ENCODE data around the gene STAB1. TPM values are rescaled to one million over a fixed set of nuclear protein-coding genes. Genes with fewer than 3 reads are reported as not detected.

STAB1 gene
- total and polyA plus RNA-seq, 2 experiments from 2014 or later, result 3.0 to 4.6 TPM

DNA sequence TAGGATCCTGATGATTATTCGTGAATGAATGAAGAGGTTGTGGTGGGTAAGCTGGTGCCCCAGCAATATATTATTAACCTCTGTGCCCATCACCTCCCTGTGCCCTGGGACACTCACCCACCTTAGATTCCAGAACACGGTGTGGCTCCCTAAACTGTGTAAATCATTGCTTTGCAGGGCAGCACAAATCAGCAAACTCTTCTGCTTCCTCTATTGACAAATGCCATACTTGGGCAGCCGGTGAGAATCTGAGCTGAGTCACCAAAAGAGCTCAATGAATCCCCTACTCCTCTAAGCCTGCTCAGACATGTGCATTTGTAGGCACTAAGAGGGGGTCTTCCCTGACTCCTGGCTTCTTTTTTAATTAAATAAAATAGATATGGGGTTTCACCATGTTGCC lies 57.0 kb downstream of the STAB1 start:
- no peak for DNase-seq (ENCODE audit: low spot score)
- Histone ChIP-seq H3K79me2 (no peaks in the 10 kb centered on the region), H3K4me1 (ENCODE audit: insufficient read depth) (no peaks in the 10 kb centered on the region), H4K20me1 (ENCODE audit: insufficient read depth, poor library complexity, severe bottlenecking) (no peaks in the 10 kb centered on the region), H3K27me3 (no peaks in the 10 kb centered on the region), H2AFZ (no peak overlapping the region), H3K9me3 (ENCODE audit: low read depth) (no peaks in the 10 kb centered on the region), H3K4me3 (no peak overlapping the region), H3K27ac (no peak overlapping the region), H3K36me3 (replicated peaks; ENCODE audit: insufficient read depth, low read depth) (no peaks in the 10 kb centered on the region), H3K4me2 (no peak overlapping the region), H3K9me2 (replicated peaks; ENCODE audit: insufficient read depth) (no peaks in the 10 kb centered on the region)
- TF ChIP-seq EZH2phosphoT487 (IDR thresholded peaks at IDR 0.05; ENCODE audit: low read depth, severe bottlenecking, unreplicated experiment), result no peak
- TF ChIP-seq EZH2 (IDR thresholded peaks at IDR 0.05; ENCODE audit: borderline replicate concordance), result no peak
- TF ChIP-seq, protein P1, sequence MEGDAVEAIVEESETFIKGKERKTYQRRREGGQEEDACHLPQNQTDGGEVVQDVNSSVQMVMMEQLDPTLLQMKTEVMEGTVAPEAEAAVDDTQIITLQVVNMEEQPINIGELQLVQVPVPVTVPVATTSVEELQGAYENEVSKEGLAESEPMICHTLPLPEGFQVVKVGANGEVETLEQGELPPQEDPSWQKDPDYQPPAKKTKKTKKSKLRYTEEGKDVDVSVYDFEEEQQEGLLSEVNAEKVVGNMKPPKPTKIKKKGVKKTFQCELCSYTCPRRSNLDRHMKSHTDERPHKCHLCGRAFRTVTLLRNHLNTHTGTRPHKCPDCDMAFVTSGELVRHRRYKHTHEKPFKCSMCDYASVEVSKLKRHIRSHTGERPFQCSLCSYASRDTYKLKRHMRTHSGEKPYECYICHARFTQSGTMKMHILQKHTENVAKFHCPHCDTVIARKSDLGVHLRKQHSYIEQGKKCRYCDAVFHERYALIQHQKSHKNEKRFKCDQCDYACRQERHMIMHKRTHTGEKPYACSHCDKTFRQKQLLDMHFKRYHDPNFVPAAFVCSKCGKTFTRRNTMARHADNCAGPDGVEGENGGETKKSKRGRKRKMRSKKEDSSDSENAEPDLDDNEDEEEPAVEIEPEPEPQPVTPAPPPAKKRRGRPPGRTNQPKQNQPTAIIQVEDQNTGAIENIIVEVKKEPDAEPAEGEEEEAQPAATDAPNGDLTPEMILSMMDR (IDR thresholded peaks at IDR 0.05; ENCODE audit: poor library complexity), result no peak
- WGBS (ENCODE audit: low lambda C conversion rate, missing lambda C conversion rate), result 66% methylated on average over 3 of the region's 3 CpGs

GRCh38 chr3:52554026-52554755 lies 59.1 kb downstream of the STAB1 start:
- H3K4me3 ChIP-seq, result no peak overlapping the region

DNA sequence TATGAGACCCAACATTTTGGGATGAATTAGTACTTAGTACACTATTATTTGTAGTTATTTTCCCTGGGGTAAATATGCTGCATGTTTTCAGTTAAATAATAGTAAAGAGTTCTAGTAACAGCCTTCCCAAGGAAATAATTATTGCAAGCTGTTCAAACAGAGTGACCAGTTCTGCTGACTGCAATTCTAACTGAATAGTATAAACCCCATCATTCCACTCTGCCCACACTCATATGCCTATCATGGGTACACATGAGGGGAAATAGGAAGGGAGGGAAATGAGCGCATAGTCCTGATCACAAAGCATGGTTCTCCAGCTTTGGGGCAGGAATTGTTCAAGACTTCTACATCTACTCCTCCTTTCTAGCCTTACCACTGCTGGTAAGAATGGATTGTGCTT lies 59.9 kb downstream of the STAB1 start:
- Histone ChIP-seq H4K20me1 (ENCODE audit: insufficient read depth, poor library complexity, severe bottlenecking) (no peaks in the 10 kb centered on the region), H3K9me3 (ENCODE audit: low read depth) (no peaks in the 10 kb centered on the region), H3K9me2 (replicated peaks; ENCODE audit: insufficient read depth) (no peaks in the 10 kb centered on the region), H3K4me3 (no peak overlapping the region), H3K4me2 (no peak overlapping the region), H2AFZ (no peak overlapping the region), H3K36me3 (replicated peaks; ENCODE audit: insufficient read depth, low read depth) (no peaks in the 10 kb centered on the region), H3K27me3 (no peaks in the 10 kb centered on the region), H3K4me1 (ENCODE audit: insufficient read depth) (no peaks in the 10 kb centered on the region), H3K79me2 (peaks cover 3% of the 10 kb centered on the region), H3K27ac (no peak overlapping the region)
- TF ChIP-seq EZH2 (IDR thresholded peaks at IDR 0.05; ENCODE audit: borderline replicate concordance) (no peak), EZH2phosphoT487 (IDR thresholded peaks at IDR 0.05; ENCODE audit: low read depth, severe bottlenecking, unreplicated experiment) (no peak)
- TF ChIP-seq, protein P1 (IDR thresholded peaks at IDR 0.05; ENCODE audit: poor library complexity), result no peak
- no peak for DNase-seq (ENCODE audit: low spot score)
- 100% methylated on average over 1 of the region's 1 CpG for WGBS (ENCODE audit: low lambda C conversion rate, missing lambda C conversion rate)

More at GRCh38 chr3:52554026-52554755, 59.1 kb downstream of the STAB1 start:
- H3K4me2 ChIP-seq, result no peak overlapping the region
- no peak overlapping the region for H2AFZ ChIP-seq
- no peak for TF ChIP-seq EZH2phosphoT487 (IDR thresholded peaks at IDR 0.05; ENCODE audit: low read depth, severe bottlenecking, unreplicated experiment)
- no peak for TF ChIP-seq EZH2 (IDR thresholded peaks at IDR 0.05; ENCODE audit: borderline replicate concordance)
- TF ChIP-seq, protein P1 (IDR thresholded peaks at IDR 0.05; ENCODE audit: poor library complexity), result no peak
- H3K27ac ChIP-seq, result no peak overlapping the region
- peaks cover 3% of the 10 kb centered on the region for H3K79me2 ChIP-seq
- H3K9me2 ChIP-seq (replicated peaks; ENCODE audit: insufficient read depth), result no peaks in the 10 kb centered on the region
- 87% methylated on average over 5 of the region's 5 CpGs for WGBS (ENCODE audit: low lambda C conversion rate, missing lambda C conversion rate)
- H3K36me3 ChIP-seq (replicated peaks; ENCODE audit: insufficient read depth, low read depth), result no peaks in the 10 kb centered on the region
- DNase-seq (ENCODE audit: low spot score), result no peak
- no peaks in the 10 kb centered on the region for H3K27me3 ChIP-seq
- no peaks in the 10 kb centered on the region for H3K9me3 ChIP-seq (ENCODE audit: low read depth)
- H3K4me1 ChIP-seq (ENCODE audit: insufficient read depth), result no peaks in the 10 kb centered on the region
- H4K20me1 ChIP-seq (ENCODE audit: insufficient read depth, poor library complexity, severe bottlenecking), result no peaks in the 10 kb centered on the region
